HG03565 (cell line): ENCODE data around the gene PIP5KL1.

ENCODE experiments used
- ATAC-seq: cut with Tn5 transposase; IDR thresholded peaks from one replicate; pipeline ENCODE4 v1.9.1; 2021; ENCODE audit warnings: mild to moderate bottlenecking, moderate library complexity; ENCODE audit not compliant: unreplicated experiment

The PIP5KL1 gene

GRCh38 chr9:127950513-127951289 is 20.1 kb upstream of the PIP5KL1 start:
- no peak for ATAC-seq

- ATAC-seq = no peak
Measured at GRCh38 chr9:127949827-127950512, 19.4 kb upstream of the PIP5KL1 start.

GRCh38 chr9:127947841-127948710 is 17.5 kb upstream of the PIP5KL1 start:
- no peak for ATAC-seq

GRCh38 chr9:127946728-127947127 is 16.2 kb upstream of the PIP5KL1 start:
- ATAC-seq = no peak

- ATAC-seq = no peak
Measured at GRCh38 chr9:127945942-127946341, 15.4 kb upstream of the PIP5KL1 start.

GRCh38 chr9:127945338-127945737 is 14.8 kb upstream of the PIP5KL1 start:
- no peak for ATAC-seq

- ATAC-seq = no peak
Measured at GRCh38 chr9:127944586-127945218, 14.1 kb upstream of the PIP5KL1 start.

- peak; percentile 59 for ATAC-seq
Measured at GRCh38 chr9:127943731-127944144, 13.2 kb upstream of the PIP5KL1 start.

GRCh38 chr9:127943011-127943662 is 12.6 kb upstream of the PIP5KL1 start:
- ATAC-seq = no peak

- no peak for ATAC-seq
Measured at GRCh38 chr9:127942216-127943010, 11.8 kb upstream of the PIP5KL1 start.

- no peak for ATAC-seq
Measured at GRCh38 chr9:127941961-127942215, 11.3 kb upstream of the PIP5KL1 start.

- no peak for ATAC-seq
Measured at GRCh38 chr9:127941062-127941960, 10.7 kb upstream of the PIP5KL1 start.

- ATAC-seq = no peak
Measured at GRCh38 chr9:127940593-127940992, 10.0 kb upstream of the PIP5KL1 start.

- no peak for ATAC-seq
Measured at GRCh38 chr9:127938298-127938690, 7.7 kb upstream of the PIP5KL1 start.

GRCh38 chr9:127937388-127938297 is 7.1 kb upstream of the PIP5KL1 start, which contains the start of gene DPM2:
DPM2 (minus strand) TSS chr9:127937854; CDS start chr9:127937820, 34 bp downstream.
- peak; percentile 75 for ATAC-seq

GRCh38 chr9:127937056-127937387 is 6.4 kb upstream of the PIP5KL1 start:
- no peak for ATAC-seq

GRCh38 chr9:127936347-127936852 is 5.8 kb upstream of the PIP5KL1 start:
- no peak for ATAC-seq

GRCh38 chr9:127935765-127936221 is 5.2 kb upstream of the PIP5KL1 start:
- no peak for ATAC-seq
